RWPE2 (cell line): ENCODE results near the gene KISS1.

Experiments used
- ATAC-seq: fragments of 200-7000 bp; cut with Tn5 transposase; 3 replicates; pipeline ENCODE4 v1.9.1; 2021; ENCODE audit warnings: low read depth
- DNase-seq: peaks from one replicate; pipeline ENCODE4 v3.0.0-alpha.2; 2020; ENCODE audit warnings: low spot score
- H3K27ac ChIP-seq: fragments of 450-650 bp; 2 replicates; pipeline ENCODE4 v1.5.1; 2017; ENCODE audit warnings: mild to moderate bottlenecking; ENCODE audit not compliant: poor library complexity, severe bottlenecking
- H3K27me3 ChIP-seq: fragments of 250-450 bp; sonication (Bioruptor Pico); 2 replicates; pipeline ENCODE4 v1.5.1; 2021; ENCODE audit warnings: mild to moderate bottlenecking, moderate library complexity; ENCODE audit not compliant: insufficient read depth, poor library complexity, severe bottlenecking
- H3K36me3 ChIP-seq: fragments of 250-450 bp; sonication (Bioruptor Pico); 2 replicates; pipeline ENCODE4 v1.5.1; 2020; ENCODE audit warnings: low read depth, mild to moderate bottlenecking, moderate library complexity
- H3K4me1 ChIP-seq: fragments of 250-450 bp; sonication (Bioruptor Pico); 2 replicates; pipeline ENCODE4 v1.5.1; 2021; ENCODE audit warnings: mild to moderate bottlenecking, moderate library complexity; ENCODE audit not compliant: insufficient read depth, poor library complexity, severe bottlenecking
- H3K4me3 ChIP-seq: fragments of 250-450 bp; sonication (Bioruptor Pico); 2 replicates; pipeline ENCODE4 v1.5.1; 2021; ENCODE audit warnings: mild to moderate bottlenecking, moderate library complexity; ENCODE audit not compliant: severe bottlenecking
- H3K9me3 ChIP-seq: fragments of 250-450 bp; sonication (Bioruptor Pico); 2 replicates; pipeline ENCODE4 v1.5.1; 2021; ENCODE audit warnings: mild to moderate bottlenecking, moderate library complexity; ENCODE audit not compliant: severe bottlenecking
- TF ChIP-seq, protein P1 (sequence below): fragments of 450-650 bp; IDR thresholded peaks from one replicate; pipeline ENCODE4 v1.5.1; 2017; ENCODE audit warnings: mild to moderate bottlenecking, moderate library complexity; ENCODE audit not compliant: poor library complexity, severe bottlenecking

The KISS1 gene

DNA sequence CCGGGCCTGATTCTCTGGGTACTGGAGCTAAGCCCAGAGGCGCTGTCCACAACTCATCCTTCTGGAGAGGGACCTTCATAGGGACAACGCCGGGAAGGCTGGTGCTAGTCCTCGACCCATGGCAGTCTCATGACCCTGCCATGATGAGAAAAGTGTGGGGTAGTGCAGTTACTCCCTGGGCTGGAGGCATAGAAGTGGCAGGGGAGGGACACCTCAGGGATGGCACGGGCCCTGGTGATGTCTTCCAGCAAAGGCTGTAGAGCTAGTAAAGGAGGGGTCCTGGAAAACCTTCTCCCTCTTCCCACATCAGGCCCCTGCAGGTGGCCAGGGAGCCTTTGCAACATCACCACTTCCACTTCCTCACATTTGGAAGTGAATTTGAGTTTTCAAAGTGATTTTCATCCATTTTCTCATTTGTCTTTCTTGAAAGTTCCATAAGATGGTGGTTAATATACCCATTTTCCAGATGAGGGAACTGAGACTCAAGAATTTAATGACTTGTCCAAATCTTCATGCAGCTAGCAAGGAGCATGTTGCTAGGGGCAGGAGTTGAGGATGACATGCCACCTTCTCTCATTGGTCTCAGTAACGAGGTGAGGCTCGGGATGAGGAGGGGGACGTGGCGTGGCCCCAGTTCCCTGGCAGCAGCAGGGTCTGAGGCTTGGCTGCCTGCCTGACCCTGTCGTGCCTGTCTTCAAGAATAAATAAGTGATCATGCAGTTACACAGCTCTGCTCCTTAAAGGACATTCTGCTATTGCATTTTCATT lies 20.8 kb upstream of the KISS1 start:
- no peaks in the 10 kb centered on the region for H3K9me3 ChIP-seq
- ATAC-seq (no peak), DNase-seq (no peak)
- H3K36me3 ChIP-seq: no peaks in the 10 kb centered on the region
- H3K27ac ChIP-seq: no peak overlapping the region
- no peak overlapping the region for H3K4me3 ChIP-seq
- no peaks in the 10 kb centered on the region for H3K27me3 ChIP-seq
- no peaks in the 10 kb centered on the region for H3K4me1 ChIP-seq
- TF ChIP-seq, protein P1, sequence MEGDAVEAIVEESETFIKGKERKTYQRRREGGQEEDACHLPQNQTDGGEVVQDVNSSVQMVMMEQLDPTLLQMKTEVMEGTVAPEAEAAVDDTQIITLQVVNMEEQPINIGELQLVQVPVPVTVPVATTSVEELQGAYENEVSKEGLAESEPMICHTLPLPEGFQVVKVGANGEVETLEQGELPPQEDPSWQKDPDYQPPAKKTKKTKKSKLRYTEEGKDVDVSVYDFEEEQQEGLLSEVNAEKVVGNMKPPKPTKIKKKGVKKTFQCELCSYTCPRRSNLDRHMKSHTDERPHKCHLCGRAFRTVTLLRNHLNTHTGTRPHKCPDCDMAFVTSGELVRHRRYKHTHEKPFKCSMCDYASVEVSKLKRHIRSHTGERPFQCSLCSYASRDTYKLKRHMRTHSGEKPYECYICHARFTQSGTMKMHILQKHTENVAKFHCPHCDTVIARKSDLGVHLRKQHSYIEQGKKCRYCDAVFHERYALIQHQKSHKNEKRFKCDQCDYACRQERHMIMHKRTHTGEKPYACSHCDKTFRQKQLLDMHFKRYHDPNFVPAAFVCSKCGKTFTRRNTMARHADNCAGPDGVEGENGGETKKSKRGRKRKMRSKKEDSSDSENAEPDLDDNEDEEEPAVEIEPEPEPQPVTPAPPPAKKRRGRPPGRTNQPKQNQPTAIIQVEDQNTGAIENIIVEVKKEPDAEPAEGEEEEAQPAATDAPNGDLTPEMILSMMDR: no peak

DNA sequence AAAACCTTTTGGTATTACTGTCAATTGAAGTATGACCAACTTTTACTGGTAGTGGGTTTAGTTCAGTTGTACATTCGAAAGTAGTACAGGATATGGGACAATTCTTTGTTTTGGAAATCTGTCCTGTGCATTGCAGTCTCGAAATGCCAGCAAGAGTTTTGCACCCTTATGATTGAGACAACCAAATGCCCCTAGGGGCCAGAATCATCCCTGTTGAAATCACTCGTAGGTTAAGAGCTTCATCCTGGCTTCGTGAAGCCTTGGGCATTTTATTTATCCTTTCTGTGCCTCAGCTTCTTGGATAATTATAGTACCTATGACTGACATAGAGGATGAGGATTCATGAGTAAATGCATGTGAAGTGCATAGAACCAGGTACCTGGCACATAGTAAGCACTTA lies 19.9 kb upstream of the KISS1 start:
- Histone ChIP-seq H3K4me3 (no peak overlapping the region), H3K36me3 (no peaks in the 10 kb centered on the region), H3K4me1 (no peaks in the 10 kb centered on the region), H3K27me3 (no peaks in the 10 kb centered on the region), H3K9me3 (no peaks in the 10 kb centered on the region), H3K27ac (no peak overlapping the region)
- TF ChIP-seq, protein P1: no peak
- ATAC-seq (no peak), DNase-seq (no peak)

DNA sequence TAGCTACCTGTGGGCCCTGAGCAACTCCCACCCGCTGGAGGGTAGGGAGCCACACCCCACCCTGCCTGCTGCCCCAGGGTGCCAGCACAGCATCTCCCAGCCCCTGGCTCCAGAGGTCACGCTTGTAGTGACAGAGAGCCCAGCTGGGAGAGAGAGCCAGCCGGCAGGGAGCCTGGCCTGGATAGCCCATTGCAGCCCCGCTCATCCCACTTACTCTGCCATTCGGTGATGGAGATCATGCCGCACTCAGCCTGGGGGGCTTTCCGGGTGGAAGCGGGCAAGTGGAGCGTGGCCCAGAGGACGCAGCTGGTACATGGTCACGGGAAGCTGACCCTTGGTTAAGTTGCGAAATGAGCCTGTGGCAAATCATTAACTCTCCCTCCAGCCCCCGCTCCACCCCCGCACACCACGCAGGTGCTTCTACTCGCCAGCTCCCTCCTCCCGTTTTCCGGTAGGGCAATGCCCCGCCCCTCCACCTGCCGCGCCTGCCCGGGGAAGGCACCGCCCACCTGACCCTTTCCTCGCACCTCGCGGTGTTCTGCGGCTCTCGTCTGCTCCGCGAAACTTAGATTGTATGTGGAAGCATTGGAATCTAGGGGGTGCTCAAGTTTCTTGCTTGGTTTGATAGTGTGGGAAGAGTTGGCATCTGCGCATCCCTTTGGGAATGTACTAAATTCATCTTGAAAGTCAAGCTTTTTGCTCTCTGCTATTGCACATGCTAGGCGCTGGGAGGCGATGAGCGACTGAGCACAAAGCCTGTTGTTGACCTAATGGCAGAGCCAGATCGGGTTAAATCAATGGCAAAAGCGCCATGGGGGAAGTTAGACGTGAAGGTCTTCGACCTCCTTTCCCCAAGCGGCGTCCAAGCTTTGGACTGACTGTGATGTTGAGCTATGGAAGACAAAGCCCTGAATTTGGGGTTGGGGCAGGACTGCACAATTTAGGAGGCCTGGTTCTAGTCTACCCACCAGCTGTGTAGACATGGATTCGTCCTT lies 17.7 kb upstream of the KISS1 start, which contains the start of gene GOLT1A:
TSS of gene GOLT1A (minus strand) at position 321 of the 995 bp plus-strand sequence. CDS start at position 239, 82 bp downstream.
- Histone ChIP-seq H3K9me3 (no peaks in the 10 kb centered on the region), H3K27ac (no peak within 1 kb of the TSS), H3K4me3 (peak within 1 kb of the TSS; percentile 5), H3K27me3 (no peaks in the 10 kb centered on the region), H3K4me1 (no peaks in the 10 kb centered on the region), H3K36me3 (no peaks in the 10 kb centered on the region)
- ATAC-seq: peak; percentile 80
- DNase-seq: no peak
- TF ChIP-seq, protein P1: peak; percentile 74

DNA sequence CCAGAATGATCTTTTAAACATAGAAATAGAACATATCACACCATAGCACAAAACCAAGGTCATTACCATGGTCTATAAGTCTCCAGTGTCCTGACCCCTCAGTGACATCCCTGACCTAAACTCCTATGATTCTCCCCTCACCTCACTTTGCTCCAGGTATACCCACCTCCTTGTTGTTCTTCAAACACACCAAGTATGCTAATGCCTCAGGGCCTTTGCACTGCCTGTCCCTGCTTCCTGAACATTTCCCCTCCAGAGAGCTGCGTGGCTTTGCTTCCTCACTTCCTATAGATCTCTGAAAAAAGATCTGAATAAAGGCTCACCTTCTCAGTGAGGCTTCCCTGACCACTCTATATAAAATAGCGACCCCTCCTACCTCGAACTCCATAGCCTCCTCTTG lies 16.4 kb upstream of the KISS1 start:
- Histone ChIP-seq H3K4me1 (no peaks in the 10 kb centered on the region), H3K4me3 (no peak overlapping the region), H3K36me3 (no peaks in the 10 kb centered on the region), H3K27ac (no peak overlapping the region), H3K27me3 (no peaks in the 10 kb centered on the region), H3K9me3 (no peaks in the 10 kb centered on the region)
- ATAC-seq: no peak
- TF ChIP-seq, protein P1: no peak
- no peak for DNase-seq
